Lung (tissue), 12 donors: ENCODE data around the gene PBX2. TPM values are rescaled to one million over a fixed set of nuclear protein-coding genes. Genes with fewer than 3 reads are reported as not detected.

Experiments
- ATAC-seq: fragments of 200-7000 bp; cut with Tn5 transposase; one replicate; pipeline ENCODE4 v1.9.1; 2020; ENCODE audit warnings: moderate number of reproducible peaks; ENCODE audit not compliant: insufficient read depth, low FRiP score
- DNase-seq, 3 donors: peaks; one replicate each; pipeline ENCODE4 v3.0.0-alpha.2; 2013 to 2017
- H3K27ac ChIP-seq, 2 donors: one replicate each; pipeline ENCODE4 v1.5.1; 2013; ENCODE audit warnings: mild to moderate bottlenecking in 2 of 2, moderate library complexity in 2 of 2, control low read depth in 1 of 2, inconsistent platforms in 1 of 2, low read depth in 1 of 2, low read length in 1 of 2
- H3K27me3 ChIP-seq, 3 donors: one replicate each; pipeline ENCODE4 v1.5.1; 2013; ENCODE audit warnings: low read length in 2 of 3; ENCODE audit not compliant: control insufficient read depth in 3 of 3, insufficient read depth in 3 of 3
- H3K36me3 ChIP-seq, 4 donors: one replicate each; pipeline ENCODE4 v1.5.1; 2013; ENCODE audit warnings: low read length in 4 of 4, mild to moderate bottlenecking in 1 of 4, moderate library complexity in 1 of 4; ENCODE audit not compliant: control insufficient read depth in 4 of 4, insufficient read depth in 4 of 4
- H3K4me1 ChIP-seq, 5 donors: one replicate each; pipeline ENCODE4 v1.5.1; 2013; ENCODE audit warnings: low read length in 5 of 5, mild to moderate bottlenecking in 2 of 5, moderate library complexity in 1 of 5; ENCODE audit not compliant: control insufficient read depth in 5 of 5, insufficient read depth in 5 of 5
- H3K4me3 ChIP-seq: one replicate; pipeline ENCODE4 v1.5.1; 2013; ENCODE audit warnings: mild to moderate bottlenecking, control low read depth, moderate library complexity
- H3K9ac ChIP-seq, 2 donors: one replicate each; pipeline ENCODE4 v1.5.1; 2013; ENCODE audit warnings: low read length in 2 of 2, control low read depth in 1 of 2; ENCODE audit not compliant: insufficient read depth in 1 of 2
- H3K9me3 ChIP-seq, 4 donors: one replicate each; pipeline ENCODE4 v1.5.1; 2013; ENCODE audit warnings: low read length in 3 of 4, mild to moderate bottlenecking in 1 of 4, moderate library complexity in 1 of 4; ENCODE audit not compliant: control insufficient read depth in 4 of 4, insufficient read depth in 3 of 4
- CTCF ChIP-seq: IDR thresholded peaks from 2 replicates; pipeline ENCODE4 v1.5.1; 2012; ENCODE audit warnings: mild to moderate bottlenecking; ENCODE audit errors: control extremely low read depth, extremely low read depth
- WGBS, 2 donors: extraction: QIAGEN DNeasy Blood & Tissue Kit; methylation state at CpG; one replicate each; pipeline ENCODE4 v1.1.7; 2013; 5-methylcytosine and 5-hydroxymethylcytosine counted together
- polyA plus RNA-seq, 2 donors: library from polyadenylated mRNA; stranded (reverse); fragments of 200-250 nt; gene quantifications; one replicate each; pipeline ENCODE4 v1.2.1, GENCODE V29; 2013
- total RNA-seq, 2 donors: library from RNA; depleted of rRNA in 1 of 2; stranded (reverse); fragments of >200 nt in 1 of 2; gene quantifications; one replicate each; pipeline ENCODE4 v1.2.1, GENCODE V29; 2014 to 2021
- donor health status: control.
- donor health status: control.
- donor health status: Bipolar disorder and iron deficiency.
- donor health status: healthy.
- donor health status: DM: yes; HTN: yes; CAD: no.

Gene PBX2
- total and polyA plus RNA-seq, 4 donors = 56.0 to 128 (median 85.9) TPM

- no peak overlapping the region for H3K4me3 ChIP-seq
- no peak for ATAC-seq
- no peak for TF ChIP-seq CTCF
- H3K27me3 ChIP-seq = no peaks in the 10 kb centered on the region
- peaks cover 3 to 32% (median 21%) of the 10 kb centered on the region in 4 donors for H3K36me3 ChIP-seq
- H3K9me3 ChIP-seq = no peaks in the 10 kb centered on the region
- H3K4me1 ChIP-seq = peaks cover 0 to 20% (median 8%) of the 10 kb centered on the region in 5 donors
- WGBS, 2 donors = 95 to 96% methylated on average over 11 of the region's 11 CpGs
- no peak overlapping the region for H3K9ac ChIP-seq
- no peak overlapping the region for H3K27ac ChIP-seq
- DNase-seq = no peak
Measured at GRCh38 chr6:32170294-32170693, 19.7 kb downstream of the PBX2 start.

- H3K9ac ChIP-seq = no peak overlapping the region
- no peak overlapping the region for H3K4me3 ChIP-seq
- no peak for TF ChIP-seq CTCF
- ATAC-seq (no peak), DNase-seq (no peak)
- no peak overlapping the region for H3K27ac ChIP-seq
- peaks cover 0 to 7% (median 0%) of the 10 kb centered on the region in 5 donors for H3K4me1 ChIP-seq
- peaks cover 0 to 1% (median 0%) of the 10 kb centered on the region in 3 donors for H3K27me3 ChIP-seq
- no peaks in the 10 kb centered on the region for H3K9me3 ChIP-seq
- 87 to 95% methylated on average over 11 of the region's 11 CpGs for WGBS, 2 donors
- peaks cover 3 to 32% (median 21%) of the 10 kb centered on the region in 4 donors for H3K36me3 ChIP-seq
Measured at GRCh38 chr6:32168807-32169591, 21.0 kb downstream of the PBX2 start.

GRCh38 chr6:32168350-32168749 is 21.7 kb downstream of the PBX2 start:
- Histone ChIP-seq H3K27me3 (peaks cover 0 to 4% (median 0%) of the 10 kb centered on the region in 3 donors), H3K9ac (no peak overlapping the region), H3K36me3 (peaks cover 3 to 33% (median 21%) of the 10 kb centered on the region in 4 donors), H3K27ac (no peak overlapping the region), H3K4me1 (peaks cover 0 to 7% (median 0%) of the 10 kb centered on the region in 5 donors), H3K9me3 (no peaks in the 10 kb centered on the region), H3K4me3 (no peak overlapping the region)
- WGBS, 2 donors = 87 to 89% methylated on average over 2 of the region's 2 CpGs
- TF ChIP-seq CTCF = no peak
- no peak for DNase-seq
- ATAC-seq = no peak
